HFF-Myc (cell line): ENCODE results near the gene CRADD.
"Not testable (repeated sequence)": the region's sequence is repeated elsewhere in the genome, so short reads cannot be mapped to it uniquely, and the experiment has no call there.

Source experiments
- DNase-seq: peaks from one replicate; pipeline ENCODE4 v3.0.0-alpha.2; 2011; ENCODE audit warnings: low read depth; ENCODE audit errors: extremely low read depth
- H3K4me3 ChIP-seq: replicated peaks from 2 replicates; pipeline ENCODE4 v1.5.1; 2011; ENCODE audit warnings: low read depth, mild to moderate bottlenecking, control low read depth, low read length
- TF ChIP-seq, protein P1 (sequence below): IDR thresholded peaks from 2 replicates; pipeline ENCODE4 v1.5.1; 2012; ENCODE audit warnings: mild to moderate bottlenecking, low read depth, low read length, control low read depth; ENCODE audit errors: missing control alignments

Gene CRADD

DNA sequence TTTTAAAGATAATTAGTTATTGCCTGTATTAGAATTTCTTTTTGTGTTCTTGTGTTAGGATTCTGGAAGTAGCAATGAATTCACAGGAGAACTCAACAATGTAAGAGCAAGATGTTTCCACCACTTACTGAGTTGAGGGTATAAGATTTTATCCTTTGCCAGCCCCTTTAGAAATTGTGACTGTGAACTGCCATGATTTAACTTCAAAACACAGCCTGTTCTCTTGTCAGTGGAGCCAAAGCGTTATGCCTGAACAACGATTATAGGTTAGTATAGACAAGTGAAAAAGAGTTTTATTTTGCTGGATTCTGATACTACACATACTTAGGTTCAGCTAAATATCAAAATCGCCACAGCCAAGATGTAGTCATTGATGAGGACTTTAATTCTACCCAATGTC, 101.6 kb downstream of the CRADD start:
- no peak overlapping the region for H3K4me3 ChIP-seq
- TF ChIP-seq, protein P1, sequence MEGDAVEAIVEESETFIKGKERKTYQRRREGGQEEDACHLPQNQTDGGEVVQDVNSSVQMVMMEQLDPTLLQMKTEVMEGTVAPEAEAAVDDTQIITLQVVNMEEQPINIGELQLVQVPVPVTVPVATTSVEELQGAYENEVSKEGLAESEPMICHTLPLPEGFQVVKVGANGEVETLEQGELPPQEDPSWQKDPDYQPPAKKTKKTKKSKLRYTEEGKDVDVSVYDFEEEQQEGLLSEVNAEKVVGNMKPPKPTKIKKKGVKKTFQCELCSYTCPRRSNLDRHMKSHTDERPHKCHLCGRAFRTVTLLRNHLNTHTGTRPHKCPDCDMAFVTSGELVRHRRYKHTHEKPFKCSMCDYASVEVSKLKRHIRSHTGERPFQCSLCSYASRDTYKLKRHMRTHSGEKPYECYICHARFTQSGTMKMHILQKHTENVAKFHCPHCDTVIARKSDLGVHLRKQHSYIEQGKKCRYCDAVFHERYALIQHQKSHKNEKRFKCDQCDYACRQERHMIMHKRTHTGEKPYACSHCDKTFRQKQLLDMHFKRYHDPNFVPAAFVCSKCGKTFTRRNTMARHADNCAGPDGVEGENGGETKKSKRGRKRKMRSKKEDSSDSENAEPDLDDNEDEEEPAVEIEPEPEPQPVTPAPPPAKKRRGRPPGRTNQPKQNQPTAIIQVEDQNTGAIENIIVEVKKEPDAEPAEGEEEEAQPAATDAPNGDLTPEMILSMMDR = no peak
- DNase-seq = no peak

DNA sequence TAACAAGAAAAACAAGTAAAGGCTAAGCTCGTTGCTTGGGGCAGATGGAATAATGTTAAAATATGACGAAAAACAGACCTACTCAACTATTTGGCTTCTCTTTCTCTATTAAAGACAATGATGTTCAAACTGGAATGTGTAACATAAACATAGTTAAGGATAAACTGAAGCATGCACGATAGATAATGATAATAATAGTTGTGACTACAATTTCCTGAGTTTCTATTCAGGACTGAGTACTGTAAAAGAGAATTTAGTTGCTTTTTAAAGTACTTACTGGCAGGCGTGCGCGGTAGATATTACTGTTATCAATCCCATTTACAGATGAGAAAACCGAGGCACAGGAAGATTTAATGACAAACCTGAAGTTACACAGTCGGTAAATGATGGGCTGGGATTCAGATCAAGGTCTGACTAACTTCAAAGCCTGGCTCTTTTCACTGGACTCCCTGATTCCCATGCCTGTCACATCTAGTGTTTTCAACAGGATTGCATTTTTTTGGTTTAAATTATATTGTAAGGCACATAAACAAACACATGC, 103.0 kb downstream of the CRADD start:
- TF ChIP-seq, protein P1 = no peak
- no peak for DNase-seq
- no peak overlapping the region for H3K4me3 ChIP-seq

DNA sequence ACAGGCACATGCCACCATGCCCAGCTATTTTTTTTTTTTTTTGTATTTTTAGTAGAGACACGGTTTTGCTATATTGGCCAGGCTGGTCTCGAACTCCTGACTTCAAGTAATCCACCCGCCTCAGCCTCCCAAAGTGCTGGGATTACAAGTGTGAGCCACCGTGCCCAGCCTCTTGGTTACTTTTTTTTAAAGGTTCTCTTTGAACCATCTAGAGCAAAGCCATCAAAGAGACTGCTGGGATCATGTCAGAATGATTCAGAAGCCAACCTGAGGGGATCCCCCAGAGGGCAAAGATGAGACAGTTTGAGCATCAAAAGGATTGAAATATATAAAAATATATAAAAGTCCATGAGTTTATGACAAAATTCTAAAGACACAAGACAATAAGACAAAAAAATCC, 103.7 kb downstream of the CRADD start:
- DNase-seq, H3K4me3 ChIP-seq: not testable (repeated sequence)

DNA sequence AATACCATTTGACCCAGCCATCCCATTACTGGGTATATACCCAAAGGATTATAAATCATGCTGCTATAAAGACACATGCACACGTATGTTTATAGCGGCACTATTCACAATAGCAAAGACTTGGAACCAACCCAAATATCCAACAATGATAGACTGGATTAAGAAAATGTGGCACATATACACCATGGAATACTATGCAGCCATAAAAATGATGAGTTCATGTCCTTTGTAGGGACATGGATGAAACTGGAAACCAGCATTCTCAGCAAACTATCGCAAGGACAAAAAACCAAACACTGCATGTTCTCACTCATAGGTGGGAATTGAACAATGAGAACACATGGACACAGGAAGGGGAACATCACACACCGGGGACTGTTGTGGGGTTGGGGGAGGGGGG, 104.8 kb downstream of the CRADD start:
- H3K4me3 ChIP-seq, DNase-seq: not testable (repeated sequence)

DNA sequence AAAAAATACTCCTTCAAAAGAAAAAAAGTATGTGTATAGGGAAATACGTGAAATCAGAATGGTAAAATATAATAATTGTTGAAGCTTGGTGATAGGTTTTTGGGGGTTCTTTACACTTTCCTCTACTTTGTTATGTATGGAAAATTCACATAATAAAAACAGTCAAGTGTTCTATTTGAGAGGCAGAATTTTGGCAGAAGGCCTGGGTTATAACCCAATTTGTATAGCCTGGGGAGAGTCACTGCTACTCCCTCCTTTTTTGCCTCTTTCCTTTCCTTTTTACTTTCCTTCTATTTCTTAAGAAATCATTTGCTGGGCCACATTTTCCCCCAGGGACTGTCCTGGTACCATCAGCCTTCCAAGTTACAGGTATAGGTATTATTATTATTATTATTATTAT, 105.7 kb downstream of the CRADD start:
- no peak for DNase-seq
- TF ChIP-seq, protein P1 = no peak
- no peak overlapping the region for H3K4me3 ChIP-seq

DNA sequence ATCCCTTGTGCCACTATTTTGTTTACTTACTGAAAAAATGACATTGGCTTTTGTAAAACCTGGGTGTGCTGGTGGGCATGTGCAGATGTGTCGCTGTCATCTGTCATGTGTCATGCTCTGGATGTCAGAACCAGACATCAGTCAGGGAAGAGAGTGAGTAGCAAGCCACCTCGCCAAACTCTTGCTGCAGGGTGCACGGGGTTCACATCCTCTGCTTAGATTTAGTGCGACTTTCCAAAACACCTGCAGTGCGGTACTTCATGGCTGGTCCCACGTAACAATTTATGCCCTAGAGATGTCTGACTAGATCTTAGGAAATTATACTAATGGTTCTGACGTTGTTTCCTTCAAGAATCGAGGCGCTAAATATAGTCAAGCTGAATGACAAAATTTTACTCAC, 106.7 kb downstream of the CRADD start:
- TF ChIP-seq, protein P1 = no peak
- no peak for DNase-seq
- no peak overlapping the region for H3K4me3 ChIP-seq

DNA sequence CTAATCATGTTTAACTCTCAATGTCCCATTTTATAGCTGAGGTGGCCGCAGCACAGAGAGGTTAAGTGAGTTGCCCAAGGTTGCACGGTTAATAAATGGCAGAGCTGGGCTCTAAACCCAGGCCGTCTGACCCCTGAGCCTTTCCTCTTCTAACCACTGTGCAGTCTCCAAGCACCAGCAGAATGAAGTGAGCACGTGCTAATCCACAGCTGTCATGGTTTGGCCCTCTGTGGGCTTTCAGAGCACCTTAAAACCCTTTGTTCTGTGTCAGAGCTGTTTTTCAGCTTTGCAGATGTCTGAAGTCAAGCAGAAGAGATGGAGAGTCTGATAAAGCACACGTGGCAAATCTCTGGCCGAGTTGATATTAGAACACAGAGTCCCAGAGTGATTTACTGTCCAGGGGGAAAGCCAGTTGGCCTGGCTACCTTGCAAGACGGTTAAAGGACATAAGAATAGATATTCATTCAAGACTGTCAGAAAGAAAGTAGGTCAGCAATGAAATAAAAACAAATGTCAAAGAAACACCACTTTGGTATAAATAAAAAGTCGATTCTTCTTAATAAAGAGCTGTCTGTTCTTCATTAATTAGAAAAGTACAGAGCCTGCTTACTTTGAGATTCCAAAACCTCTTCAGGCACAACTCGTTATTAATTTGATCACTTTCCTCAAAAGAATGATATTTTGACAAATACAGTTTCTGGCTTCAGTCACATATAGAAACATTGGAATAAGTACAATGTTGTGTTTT, 107.3 kb downstream of the CRADD start:
- peak; percentile 89 for DNase-seq
- TF ChIP-seq, protein P1 = no peak
- H3K4me3 ChIP-seq = no peak overlapping the region
